WERI-Rb-1 (cell line): Measurements from ENCODE around the gene RGSL1.

Experiments
- DNase-seq: peaks from one replicate; pipeline ENCODE4 v3.0.0-alpha.2; 2020
- H3K27ac ChIP-seq: fragments of 250-450 bp; sonication (Bioruptor Pico); 2 replicates; pipeline ENCODE4 v1.5.1; 2020; ENCODE audit warnings: mild to moderate bottlenecking, moderate library complexity
- H3K27me3 ChIP-seq: fragments of 250-450 bp; sonication (Bioruptor Pico); 2 replicates; pipeline ENCODE4 v1.5.1; 2021; ENCODE audit warnings: mild to moderate bottlenecking, low read depth, moderate library complexity; ENCODE audit not compliant: insufficient read depth, severe bottlenecking
- H3K36me3 ChIP-seq: fragments of 250-450 bp; sonication (Bioruptor Pico); 2 replicates; pipeline ENCODE4 v1.5.1; 2020; ENCODE audit warnings: mild to moderate bottlenecking, moderate library complexity
- H3K4me3 ChIP-seq: 2 replicates; pipeline ENCODE4 v1.5.1; 2011; ENCODE audit warnings: low read depth, mild to moderate bottlenecking, control low read depth, low read length
- H3K9me3 ChIP-seq: fragments of 250-450 bp; sonication (Bioruptor Pico); 2 replicates; pipeline ENCODE4 v1.5.1; 2021; ENCODE audit warnings: mild to moderate bottlenecking, moderate library complexity; ENCODE audit not compliant: severe bottlenecking
- TF ChIP-seq, protein P1 (sequence below): IDR thresholded peaks from 2 replicates; pipeline ENCODE4 v1.5.1; 2011; ENCODE audit warnings: low read depth, mild to moderate bottlenecking, control low read depth, inconsistent platforms, low read length

RGSL1 gene

DNA sequence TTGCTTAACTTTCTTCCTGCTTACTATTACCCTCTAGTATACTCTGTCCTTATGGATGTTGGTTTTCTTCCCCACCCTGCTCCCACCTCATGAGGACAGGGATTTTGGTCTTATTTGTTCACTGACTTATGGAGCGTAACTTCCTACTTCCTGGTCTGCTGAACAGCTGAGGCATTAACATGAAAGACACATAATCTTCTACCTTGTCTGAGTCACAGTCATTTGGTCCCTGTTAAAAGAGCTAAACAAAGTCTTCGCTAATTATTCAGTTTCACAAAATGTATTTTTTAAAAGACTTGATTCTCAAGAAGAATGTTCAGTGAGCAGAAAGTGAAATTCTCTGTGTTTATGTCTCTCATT lies 120.6 kb downstream of the RGSL1 start:
- no peak for DNase-seq
- Histone ChIP-seq H3K36me3 (no peaks in the 10 kb centered on the region), H3K27me3 (no peaks in the 10 kb centered on the region), H3K27ac (no peak overlapping the region), H3K4me3 (no peak overlapping the region), H3K9me3 (no peaks in the 10 kb centered on the region)
- TF ChIP-seq, protein P1, sequence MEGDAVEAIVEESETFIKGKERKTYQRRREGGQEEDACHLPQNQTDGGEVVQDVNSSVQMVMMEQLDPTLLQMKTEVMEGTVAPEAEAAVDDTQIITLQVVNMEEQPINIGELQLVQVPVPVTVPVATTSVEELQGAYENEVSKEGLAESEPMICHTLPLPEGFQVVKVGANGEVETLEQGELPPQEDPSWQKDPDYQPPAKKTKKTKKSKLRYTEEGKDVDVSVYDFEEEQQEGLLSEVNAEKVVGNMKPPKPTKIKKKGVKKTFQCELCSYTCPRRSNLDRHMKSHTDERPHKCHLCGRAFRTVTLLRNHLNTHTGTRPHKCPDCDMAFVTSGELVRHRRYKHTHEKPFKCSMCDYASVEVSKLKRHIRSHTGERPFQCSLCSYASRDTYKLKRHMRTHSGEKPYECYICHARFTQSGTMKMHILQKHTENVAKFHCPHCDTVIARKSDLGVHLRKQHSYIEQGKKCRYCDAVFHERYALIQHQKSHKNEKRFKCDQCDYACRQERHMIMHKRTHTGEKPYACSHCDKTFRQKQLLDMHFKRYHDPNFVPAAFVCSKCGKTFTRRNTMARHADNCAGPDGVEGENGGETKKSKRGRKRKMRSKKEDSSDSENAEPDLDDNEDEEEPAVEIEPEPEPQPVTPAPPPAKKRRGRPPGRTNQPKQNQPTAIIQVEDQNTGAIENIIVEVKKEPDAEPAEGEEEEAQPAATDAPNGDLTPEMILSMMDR, result no peak

DNA sequence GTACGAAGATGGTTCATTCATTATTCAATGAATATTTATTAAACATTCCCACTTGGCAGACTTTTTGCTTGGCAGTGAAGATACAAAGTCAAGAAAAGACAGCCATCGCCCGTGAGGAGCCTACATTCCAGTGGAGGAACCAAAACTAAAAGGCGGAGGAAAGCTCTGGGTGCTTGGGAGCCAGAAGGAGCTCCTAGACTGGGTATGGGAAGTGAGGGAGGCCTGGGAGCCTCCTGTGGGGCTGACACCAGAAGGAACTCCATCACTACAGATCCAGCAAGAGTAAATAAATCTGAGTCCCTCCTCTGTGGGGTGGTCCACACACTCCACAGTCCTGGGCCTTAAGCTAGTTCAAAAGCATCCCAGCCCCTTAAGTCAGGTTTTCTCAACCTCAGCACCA lies 124.2 kb downstream of the RGSL1 start:
- Histone ChIP-seq H3K9me3 (no peaks in the 10 kb centered on the region), H3K36me3 (no peaks in the 10 kb centered on the region), H3K27me3 (no peaks in the 10 kb centered on the region), H3K4me3 (no peak overlapping the region), H3K27ac (no peak overlapping the region)
- TF ChIP-seq, protein P1, result no peak
- DNase-seq, result no peak

DNA sequence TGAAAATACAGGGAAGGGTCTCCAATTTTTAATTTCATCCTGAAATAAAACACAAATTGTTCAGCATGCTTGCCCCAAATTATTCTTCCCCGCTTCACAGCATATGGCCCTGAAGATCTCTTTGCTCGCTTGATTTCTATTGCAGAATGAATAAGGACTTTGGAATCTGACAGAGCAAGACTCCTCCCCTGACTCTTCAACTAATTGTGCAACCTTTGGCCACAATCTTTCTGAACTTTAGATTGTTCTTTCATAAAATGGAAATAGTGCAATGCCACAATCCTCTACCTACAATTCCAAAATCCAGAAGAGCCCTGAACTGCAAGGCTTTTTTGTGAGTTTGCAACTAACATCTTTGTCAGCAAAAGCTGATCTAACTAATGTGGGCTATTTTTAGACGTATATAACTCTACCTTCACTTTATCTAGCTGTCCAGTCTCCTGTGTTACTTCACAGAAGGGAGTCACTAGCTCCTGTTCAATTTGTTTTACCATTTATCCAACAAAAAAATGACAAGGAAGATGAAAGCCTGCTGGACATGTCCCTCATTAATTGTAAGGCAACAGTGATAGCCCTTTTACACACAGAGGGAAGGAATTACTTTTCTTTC lies 125.7 kb downstream of the RGSL1 start:
- Histone ChIP-seq H3K4me3 (no peak overlapping the region), H3K27ac (no peak overlapping the region), H3K9me3 (no peaks in the 10 kb centered on the region), H3K36me3 (no peaks in the 10 kb centered on the region), H3K27me3 (no peaks in the 10 kb centered on the region)
- no peak for DNase-seq
- TF ChIP-seq, protein P1, result no peak

DNA sequence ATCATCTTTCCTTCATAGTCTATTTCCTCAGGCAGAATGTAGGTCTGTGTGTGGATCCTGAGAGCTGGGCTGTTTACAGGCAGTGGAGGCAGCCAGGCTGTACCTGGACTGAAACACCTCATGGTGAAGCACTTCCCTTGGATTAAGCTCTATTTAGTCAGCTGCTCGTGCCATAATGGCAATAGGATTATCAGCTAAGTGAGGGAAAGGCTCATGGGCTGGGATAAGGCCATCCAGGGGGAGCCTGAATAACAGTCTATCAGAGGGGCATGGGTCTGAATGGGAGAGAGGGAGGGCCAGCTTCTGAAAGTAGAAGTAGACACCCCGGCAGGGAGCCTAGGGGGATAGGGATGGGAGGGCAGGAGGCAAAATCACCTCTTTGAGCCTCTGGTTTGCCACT lies 130.8 kb downstream of the RGSL1 start:
- Histone ChIP-seq H3K27ac (no peak overlapping the region), H3K36me3 (no peaks in the 10 kb centered on the region), H3K27me3 (no peaks in the 10 kb centered on the region), H3K4me3 (no peak overlapping the region), H3K9me3 (no peaks in the 10 kb centered on the region)
- DNase-seq, result peak; percentile 54
- TF ChIP-seq, protein P1, result no peak

DNA sequence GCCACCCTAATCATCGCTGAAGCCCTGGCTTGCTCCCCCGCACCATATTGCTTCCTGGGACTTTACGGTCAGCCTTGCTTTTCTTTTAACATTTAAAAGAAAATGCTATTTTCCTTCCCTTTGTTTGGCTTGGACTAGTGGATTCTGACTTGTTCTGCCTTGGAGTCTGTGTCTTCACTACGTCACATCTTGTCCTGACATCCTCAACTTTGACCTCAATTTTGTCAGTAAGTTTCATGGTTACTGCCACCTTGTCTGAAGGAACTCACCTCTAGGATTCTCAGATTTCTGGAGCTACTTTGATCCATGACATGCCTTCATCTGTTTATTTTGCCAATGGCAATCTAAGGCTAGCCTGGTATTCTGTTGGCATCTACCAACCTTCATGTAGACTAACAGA lies 134.8 kb downstream of the RGSL1 start:
- DNase-seq, result no peak
- Histone ChIP-seq H3K9me3 (no peaks in the 10 kb centered on the region), H3K27ac (no peak overlapping the region), H3K27me3 (no peaks in the 10 kb centered on the region), H3K4me3 (no peak overlapping the region), H3K36me3 (no peaks in the 10 kb centered on the region)
- TF ChIP-seq, protein P1, result no peak

DNA sequence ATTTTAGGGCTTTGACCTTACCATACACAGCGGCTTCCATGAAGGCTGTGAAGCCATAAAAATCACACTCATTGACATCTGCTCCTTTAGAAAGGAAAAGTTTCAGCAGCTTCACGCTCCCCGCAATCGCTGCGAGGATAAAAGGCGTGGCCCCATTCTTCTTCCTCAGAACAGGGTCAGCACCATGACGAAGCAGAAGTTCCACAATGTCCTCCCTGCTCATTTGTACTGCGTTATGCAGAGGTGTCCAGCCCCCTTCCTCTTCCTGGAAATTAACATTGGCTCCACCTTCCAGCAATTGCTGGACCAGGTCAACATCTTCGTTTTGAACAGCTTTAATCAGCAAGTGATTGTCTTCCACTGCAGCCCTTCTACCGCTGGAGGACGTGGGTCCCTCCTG lies 136.4 kb downstream of the RGSL1 start:
- no peak for DNase-seq
- no peak overlapping the region for H3K27ac ChIP-seq
- H3K9me3 ChIP-seq, result no peaks in the 10 kb centered on the region
- no peaks in the 10 kb centered on the region for H3K36me3 ChIP-seq
- no peaks in the 10 kb centered on the region for H3K27me3 ChIP-seq
- TF ChIP-seq, protein P1, result no peak
- H3K4me3 ChIP-seq, result no peak overlapping the region
